ENCODE results near the gene ZNF273.
"Not testable (repeated sequence)": the region's sequence is repeated elsewhere in the genome, so short reads cannot be mapped to it uniquely, and the experiment has no call there.

ZNF273 gene

GRCh38 chr7:64877714-64878610, 25.1 kb upstream of the ZNF273 start:
- peak; percentile 18 for DNase-seq

- no peak for DNase-seq
Observed at GRCh38 chr7:64878684-64879083, 24.4 kb upstream of the ZNF273 start.

GRCh38 chr7:64879086-64879730, 23.9 kb upstream of the ZNF273 start:
- DNase-seq = no peak

GRCh38 chr7:64879800-64880199, 23.3 kb upstream of the ZNF273 start:
- no peak for DNase-seq

DNA sequence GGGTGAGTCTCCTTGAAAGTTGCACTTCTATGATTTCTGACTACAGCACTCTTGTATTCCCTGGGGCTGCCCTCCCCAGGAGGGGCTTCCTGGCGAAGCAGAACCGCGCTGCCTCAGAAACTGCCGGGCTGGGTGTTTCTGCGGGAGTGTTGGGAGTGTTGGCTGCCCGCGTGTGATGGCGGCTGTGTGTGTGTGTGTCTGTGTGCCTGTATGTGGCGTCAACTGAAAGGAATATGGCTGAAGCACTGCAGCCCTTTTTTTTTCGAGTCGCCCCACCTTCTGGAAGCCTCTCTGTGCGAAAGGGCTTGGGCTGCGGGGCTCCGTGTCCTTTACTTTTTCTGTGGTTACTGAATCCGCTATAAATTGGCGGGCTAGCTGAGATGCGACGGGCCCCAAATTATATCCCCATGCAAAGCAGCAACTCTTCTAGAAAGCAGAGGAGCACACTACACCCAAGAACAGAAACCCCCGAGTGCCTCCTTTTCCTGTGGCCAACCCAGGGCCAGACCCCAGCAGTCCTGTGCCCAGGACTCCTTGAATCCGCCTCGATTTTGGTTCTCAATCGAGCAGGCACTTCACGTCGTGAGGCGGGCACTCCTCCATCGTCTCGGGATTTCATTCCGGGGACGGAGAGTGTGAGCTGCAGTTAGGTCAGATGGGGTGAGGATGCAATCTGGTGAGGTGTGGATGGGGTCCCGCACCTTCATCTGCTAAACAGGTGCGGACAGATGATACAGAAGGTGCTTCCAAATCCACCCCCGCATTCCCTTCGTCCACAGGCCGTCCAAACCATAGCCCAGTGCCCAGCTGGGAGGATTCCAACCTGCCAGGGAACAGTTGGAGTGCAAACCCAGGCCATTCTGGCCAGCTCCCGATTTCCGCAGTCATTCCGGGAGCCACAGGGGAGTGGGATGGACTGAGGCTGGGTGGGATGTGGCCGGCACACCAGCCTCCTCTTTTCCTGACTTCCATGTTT, 22.5 kb upstream of the ZNF273 start:
- no peak for DNase-seq

DNA sequence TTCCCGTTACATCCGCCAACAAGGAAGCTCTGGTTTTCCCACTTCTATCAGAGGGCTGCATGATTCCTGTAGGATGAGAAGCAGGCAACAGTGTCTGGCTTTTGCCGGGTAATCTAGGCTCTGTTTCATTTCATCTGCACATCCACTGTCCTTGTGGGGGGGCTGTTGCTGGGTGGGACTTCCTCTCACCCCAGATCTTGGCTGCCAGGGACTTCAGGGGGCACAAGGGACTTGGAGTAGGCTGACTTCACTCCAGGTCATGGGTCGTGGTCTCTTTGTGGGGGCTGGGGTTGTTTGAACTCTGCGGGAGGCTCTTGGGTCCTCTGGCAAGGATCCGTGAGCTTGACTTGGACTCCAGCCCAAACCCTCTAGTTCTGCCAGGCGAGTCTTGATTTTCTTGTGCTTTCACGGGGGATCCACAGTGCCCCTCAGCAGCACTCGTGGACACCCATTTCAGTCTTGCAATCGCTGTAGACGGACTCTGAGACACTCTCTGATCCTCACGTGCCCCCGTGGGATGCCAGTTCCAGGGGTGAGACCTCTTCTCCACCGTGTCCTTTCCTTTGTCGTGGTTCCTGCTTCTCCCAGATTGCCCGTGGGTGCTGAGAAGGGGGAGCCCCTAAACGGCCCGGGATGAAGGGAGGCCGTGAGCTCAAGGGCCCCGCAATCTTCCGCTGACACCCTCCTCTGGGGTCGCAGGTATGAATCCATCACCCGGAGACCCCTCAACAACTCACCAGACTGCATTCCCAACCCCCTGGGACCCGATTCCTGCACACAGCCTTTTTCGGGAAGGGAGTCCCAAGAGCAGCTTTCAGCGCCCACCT, 21.4 kb upstream of the ZNF273 start:
- no peak for DNase-seq

GRCh38 chr7:64882341-64883112, 20.5 kb upstream of the ZNF273 start:
- DNase-seq = peak; percentile 14

GRCh38 chr7:64883113-64883905, 19.8 kb upstream of the ZNF273 start:
- DNase-seq = no peak

GRCh38 chr7:64884085-64884912, 18.8 kb upstream of the ZNF273 start:
- DNase-seq = no peak

DNA sequence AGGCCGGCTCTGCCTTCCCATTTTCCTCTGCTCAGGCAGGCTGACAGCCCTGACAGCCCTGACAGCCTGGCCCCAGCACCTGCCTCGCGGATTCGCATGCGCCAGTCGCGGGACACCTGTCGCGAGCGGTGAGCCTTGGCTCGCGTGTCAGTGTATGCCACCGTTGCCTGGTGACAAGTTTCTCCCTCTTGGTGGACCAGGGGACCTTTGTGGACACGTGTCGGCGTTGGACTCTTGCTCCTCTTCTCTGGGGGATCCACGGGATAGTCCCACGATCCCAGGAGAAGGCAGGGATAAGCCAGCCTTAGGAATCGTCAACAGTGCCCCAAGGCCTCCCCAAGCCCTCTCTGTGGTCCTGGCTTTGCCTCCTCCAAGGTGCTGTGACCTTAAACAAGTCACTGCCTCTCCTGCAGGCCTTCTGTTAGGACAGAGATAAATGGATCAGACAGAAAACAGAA, 18.1 kb upstream of the ZNF273 start:
- DNase-seq = no peak

GRCh38 chr7:64885520-64886240, 17.4 kb upstream of the ZNF273 start:
- no peak for DNase-seq

DNA sequence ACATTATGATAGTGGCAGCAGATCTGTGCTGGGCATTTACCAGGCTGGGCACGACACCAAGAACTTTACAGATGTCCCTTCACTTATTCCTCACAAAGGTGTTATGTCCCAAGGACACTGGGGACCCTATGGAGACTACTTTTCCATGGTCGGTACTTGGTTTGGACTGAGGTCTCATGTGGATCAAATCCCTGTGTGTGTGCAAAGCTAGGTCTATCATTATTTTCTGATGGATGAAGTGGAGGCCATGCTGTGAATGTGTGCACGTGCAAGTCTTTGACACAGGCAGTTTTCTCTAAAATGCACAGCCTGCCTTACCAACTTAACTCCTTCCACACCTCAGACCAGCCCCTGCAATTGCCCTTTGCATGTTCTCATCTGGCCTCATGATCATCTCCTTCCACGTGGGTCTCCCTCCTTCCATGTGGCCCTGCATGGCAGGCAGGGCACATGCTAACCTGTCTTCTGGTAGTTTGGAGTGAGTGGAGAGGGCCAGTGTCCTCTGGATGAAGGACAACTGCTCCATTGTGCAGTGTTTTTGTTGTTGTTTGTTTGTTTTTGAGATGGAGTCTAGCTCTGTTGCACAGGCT, 16.0 kb upstream of the ZNF273 start:
- no peak for DNase-seq

DNA sequence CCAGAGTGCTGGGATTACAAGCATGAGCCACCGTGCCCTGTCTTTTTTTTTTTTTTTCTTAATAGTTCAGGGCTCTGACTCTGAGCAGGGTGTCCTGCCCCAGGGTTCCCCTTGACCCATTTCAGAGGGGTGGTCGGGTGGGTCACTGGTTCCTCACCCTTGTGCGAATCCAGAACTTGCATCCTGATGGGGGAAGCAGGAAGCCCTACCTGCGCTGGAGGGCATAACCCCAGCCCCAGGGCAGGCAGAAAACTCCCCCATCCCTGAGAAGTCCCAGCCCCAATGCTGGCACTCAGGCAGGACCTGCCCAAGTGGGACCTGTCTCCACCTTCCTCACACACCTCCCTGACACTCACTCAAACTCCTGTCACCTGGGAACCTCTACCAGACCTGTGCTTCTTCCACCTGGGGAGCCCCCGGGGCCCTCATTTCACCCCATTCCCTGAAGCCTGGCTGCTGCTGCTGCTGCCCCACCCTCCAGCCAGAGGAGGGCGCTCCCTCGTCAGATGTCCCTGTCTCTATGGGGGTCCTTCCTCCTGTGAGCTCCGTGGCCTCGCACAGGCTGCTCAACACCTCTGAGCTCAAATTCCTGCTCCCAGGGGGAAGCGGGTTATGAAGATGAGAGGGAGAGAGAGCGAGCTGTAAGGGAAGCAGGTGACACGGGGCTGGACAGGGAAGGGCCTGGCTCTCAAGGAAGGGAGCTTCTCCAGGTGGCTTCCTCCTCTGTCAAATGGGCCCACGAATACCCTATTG, 15.1 kb upstream of the ZNF273 start:
- DNase-seq = peak; percentile 51

DNA sequence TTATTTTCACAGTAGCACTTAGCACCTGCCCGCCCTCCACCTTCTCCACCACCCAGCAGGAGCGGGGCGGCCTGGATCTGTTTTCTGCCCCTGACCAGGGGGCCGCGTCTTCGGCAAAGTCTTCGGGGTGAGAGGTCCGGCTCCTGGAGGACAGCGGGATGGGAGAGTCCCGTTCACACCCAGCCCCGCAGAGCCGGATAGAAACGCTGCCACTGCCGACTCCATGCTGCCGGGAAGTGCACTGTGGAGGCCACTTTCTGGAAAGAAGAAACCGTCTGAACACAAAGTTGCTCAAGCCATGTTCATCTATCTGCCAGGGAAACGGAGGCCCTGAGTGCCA, 14.5 kb upstream of the ZNF273 start:
- no peak for DNase-seq

GRCh38 chr7:64888901-64889685, 14.0 kb upstream of the ZNF273 start:
- DNase-seq = peak; percentile 11

- no peak for DNase-seq
Observed at GRCh38 chr7:64889686-64890162, 13.3 kb upstream of the ZNF273 start.

DNA sequence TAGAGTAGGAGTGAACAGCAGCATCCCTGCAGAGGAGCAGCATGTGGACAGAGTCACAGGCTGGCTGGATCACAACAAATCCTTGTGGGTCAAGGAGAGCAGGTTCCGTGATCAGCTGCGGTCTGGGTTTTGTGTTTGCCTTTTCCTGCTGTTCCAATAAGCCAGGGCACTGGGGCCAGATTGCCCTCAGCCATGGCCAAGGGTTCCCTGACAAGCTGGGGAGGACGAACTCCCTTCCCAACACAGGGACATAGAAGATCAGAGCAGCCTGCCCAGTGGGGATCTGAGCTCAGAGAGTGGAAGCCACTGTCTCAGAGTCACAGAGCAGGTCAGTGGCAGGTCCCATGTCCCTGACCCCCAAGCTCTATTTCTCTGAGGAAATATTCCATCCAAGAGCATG, 12.8 kb upstream of the ZNF273 start:
- not testable (repeated sequence) for DNase-seq
